Naive thymus-derived CD8-positive, alpha-beta T cell (primary cell): Measurements from ENCODE around the gene FBXL15. TPM values are rescaled to one million over a fixed set of nuclear protein-coding genes. Genes with fewer than 3 reads are reported as not detected.

Experiments used
- ATAC-seq, 2 donors: fragments of 150-1000 bp; cut with Tn5 transposase in 1 of 2; sonication (Bioruptor Pico), chemical (Tn5 transposase) in 1 of 2; 1 replicate in 1 of 2; 2 replicates in 1 of 2; pipeline ENCODE4 v1.10.0; 2021; ENCODE audit warnings: mild to moderate bottlenecking in 2 of 2, moderate library complexity in 2 of 2
- POLR2A ChIA-PET: fragments of 350-600 bp; sonication (Branson Sonifier 250); formaldehyde crosslinking; loops from one replicate; lab custom pipeline; 2021; ENCODE audit warnings: antibody characterized with exemption; lab: Charles Lee
- DNase-seq, 10 donors: peaks; one replicate each; pipeline versions ENCODE4 v3.0.0 to v3.0.0-alpha.2; 2020 to 2022
- H3K27ac Mint-ChIP-seq, 10 donors: one replicate each; pipeline ENCODE4 v1.8.0; 2020 to 2022; ENCODE audit warnings: mild to moderate bottlenecking in 10 of 10, mixed read lengths in 10 of 10, moderate library complexity in 4 of 10, inconsistent platforms in 1 of 10
- H3K27me3 Mint-ChIP-seq, 5 donors: one replicate each; pipeline ENCODE4 v1.8.0; 2021 to 2022; ENCODE audit warnings: mixed read lengths in 5 of 5
- H3K36me3 Mint-ChIP-seq, 3 donors: one replicate each; pipeline ENCODE4 v1.8.0; 2020 to 2022; ENCODE audit warnings: mixed read lengths in 3 of 3, mild to moderate bottlenecking in 2 of 3, inconsistent platforms in 1 of 3
- H3K4me1 Mint-ChIP-seq, 4 donors: one replicate each; pipeline ENCODE4 v1.8.0; 2021 to 2022; ENCODE audit warnings: mixed read lengths in 4 of 4
- H3K4me3 Mint-ChIP-seq, 10 donors: one replicate each; pipeline ENCODE4 v1.8.0; 2020 to 2022; ENCODE audit warnings: mild to moderate bottlenecking in 10 of 10, mixed read lengths in 10 of 10, moderate library complexity in 6 of 10, inconsistent platforms in 1 of 10
- H3K9me3 Mint-ChIP-seq, 9 donors: one replicate each; pipeline ENCODE4 v1.8.0; 2020 to 2022; ENCODE audit warnings: mixed read lengths in 9 of 9, mild to moderate bottlenecking in 3 of 9, inconsistent platforms in 1 of 9, moderate library complexity in 1 of 9
- polyA plus RNA-seq, 3 donors: library from polyadenylated mRNA; unstranded; fragments of 300-500 nt; fragmentation: Illumina TruSeq; gene quantifications; one replicate each; pipeline ENCODE4 v1.2.3, GENCODE V29; 2021
- total RNA-seq, 8 experiments: library from RNA in 2 of 8; stranded (reverse) in 2 of 8; gene quantifications; one replicate each; pipeline ENCODE4 v1.2.3 and lab custom pipeline; 2021 to 2026

FBXL15 gene
- total and polyA plus RNA-seq, 5 experiments from 2014 or later, result 18.7 to 35.5 (median 26.8) TPM

GRCh38 chr10:102413806-102414561, 6.7 kb upstream of the FBXL15 start:
- H3K27me3 Mint-ChIP-seq, result peaks cover 14 to 47% (median 34%) of the 10 kb centered on the region in 5 donors
- no peaks in the 10 kb centered on the region for H3K36me3 Mint-ChIP-seq
- peaks cover 18 to 38% (median 35%) of the 10 kb centered on the region in 4 donors for H3K4me1 Mint-ChIP-seq
- ATAC-seq, result no peak
- H3K4me3 Mint-ChIP-seq, result no peak overlapping the region
- H3K9me3 Mint-ChIP-seq, result no peaks in the 10 kb centered on the region
- POLR2A ChIA-PET, result interaction anchor here (1.1 to 5.5 kb wide), 2 partner anchors 10 to 16 kb away, joined by 3 to 64 read pairs; partner anchors contain the start of gene NFKB2
- no peak for DNase-seq
- H3K27ac Mint-ChIP-seq, result no peak overlapping the region

GRCh38 chr10:102414749-102415148, 5.9 kb upstream of the FBXL15 start:
- Mint-ChIP-seq H3K9me3 (no peaks in the 10 kb centered on the region), H3K36me3 (no peaks in the 10 kb centered on the region), H3K4me1 (peaks cover 18 to 40% (median 38%) of the 10 kb centered on the region in 4 donors), H3K4me3 (no peak overlapping the region), H3K27ac (no peak overlapping the region), H3K27me3 (peaks cover 14 to 47% (median 34%) of the 10 kb centered on the region in 5 donors)
- POLR2A ChIA-PET, result no interaction called here
- DNase-seq (peak in 1 of 10 donors; percentile 59), ATAC-seq (no peak)

GRCh38 chr10:102416283-102416682, 4.4 kb upstream of the FBXL15 start:
- Mint-ChIP-seq H3K4me1 (peaks cover 21 to 43% (median 39%) of the 10 kb centered on the region in 4 donors), H3K4me3 (no peak overlapping the region), H3K36me3 (no peaks in the 10 kb centered on the region), H3K9me3 (no peaks in the 10 kb centered on the region), H3K27me3 (peaks cover 14 to 41% (median 28%) of the 10 kb centered on the region in 5 donors), H3K27ac (no peak overlapping the region)
- peak in 1 of 10 donors; percentile 60 for DNase-seq
- POLR2A ChIA-PET, result interaction anchor here (1.3 to 1.4 kb wide), 2 partner anchors 20 to 34 kb away, joined by 4 to 5 read pairs; no protein-coding TSS in a partner anchor
- no peak for ATAC-seq

GRCh38 chr10:102416695-102417094, 3.9 kb upstream of the FBXL15 start:
- Mint-ChIP-seq H3K4me3 (no peak overlapping the region), H3K27ac (no peak overlapping the region), H3K4me1 (peaks cover 17 to 39% (median 36%) of the 10 kb centered on the region in 4 donors), H3K27me3 (peaks cover 14 to 38% (median 24%) of the 10 kb centered on the region in 5 donors), H3K9me3 (no peaks in the 10 kb centered on the region), H3K36me3 (no peaks in the 10 kb centered on the region)
- POLR2A ChIA-PET, result interaction anchor here (1.1 to 1.4 kb wide), 3 partner anchors 9 to 33 kb away, joined by 3 to 5 read pairs (median 4); no protein-coding TSS in a partner anchor
- DNase-seq (peak in 1 of 10 donors; percentile 58), ATAC-seq (no peak)

- POLR2A ChIA-PET, result no interaction called here
- Mint-ChIP-seq H3K9me3 (no peaks in the 10 kb centered on the region), H3K27me3 (peaks cover 14 to 38% (median 22%) of the 10 kb centered on the region in 5 donors), H3K4me1 (peaks cover 19 to 44% (median 42%) of the 10 kb centered on the region in 4 donors), H3K4me3 (peak within 1 kb of the TSS; percentile 67 to 100 (median 98)), H3K27ac (peak within 1 kb of the TSS in 2 of 10 donors; percentile 40 to 97), H3K36me3 (peaks cover 0 to 5% (median 0%) of the 10 kb centered on the region in 3 donors)
- no peak for ATAC-seq
- no peak for DNase-seq
These were observed 1.9 kb upstream of the FBXL15 start, which contains the start of gene PSD for GRCh38 chr10:102418622-102419268. TSS of gene PSD (minus strand) at chr10:102418785. CDS start at chr10:102417038, 1,747 bp downstream.

GRCh38 chr10:102419269-102420180, 1.1 kb upstream of the FBXL15 start:
- peaks cover 14 to 34% (median 22%) of the 10 kb centered on the region in 5 donors for H3K27me3 Mint-ChIP-seq
- DNase-seq (peak in 9 of 10 donors; percentile 54 to 84 (median 71)), ATAC-seq (peak in 1 of 2 donors; percentile 22)
- peak overlapping the region; percentile 93 to 100 (median 98) for H3K4me3 Mint-ChIP-seq
- H3K27ac Mint-ChIP-seq, result peak overlapping the region in 2 of 10 donors; percentile 95 to 97
- no peaks in the 10 kb centered on the region for H3K9me3 Mint-ChIP-seq
- POLR2A ChIA-PET, result interaction anchor here (0.6 to 7.8 kb wide), 6 partner anchors 8 to 41 kb away, joined by 3 to 115 read pairs (median 77); partner anchors contain the start of genes C10orf95, CUEDC2 and NFKB2
- peaks cover 0 to 6% (median 0%) of the 10 kb centered on the region in 3 donors for H3K36me3 Mint-ChIP-seq
- H3K4me1 Mint-ChIP-seq, result peaks cover 19 to 48% (median 43%) of the 10 kb centered on the region in 4 donors

- ATAC-seq (no peak), DNase-seq (no peak)
- peaks cover 19 to 48% (median 43%) of the 10 kb centered on the region in 4 donors for H3K4me1 Mint-ChIP-seq
- POLR2A ChIA-PET, result interaction anchor here (0.7 to 7.8 kb wide), 11 partner anchors 9 to 602 kb away, joined by 3 to 115 read pairs (median 10); partner anchors contain the start of genes C10orf95, CUEDC2, LDB1 and NFKB2
- peak overlapping the region; percentile 93 to 100 (median 98) for H3K4me3 Mint-ChIP-seq
- no peaks in the 10 kb centered on the region for H3K9me3 Mint-ChIP-seq
- H3K27ac Mint-ChIP-seq, result peak overlapping the region; percentile 14 to 97 (median 95)
- peaks cover 0 to 7% (median 0%) of the 10 kb centered on the region in 3 donors for H3K36me3 Mint-ChIP-seq
- peaks cover 12 to 33% (median 22%) of the 10 kb centered on the region in 5 donors for H3K27me3 Mint-ChIP-seq
These were observed 389 bp upstream of the FBXL15 start for GRCh38 chr10:102420181-102420713.

- Mint-ChIP-seq H3K27me3 (peaks cover 9 to 21% (median 14%) of the 10 kb centered on the region in 5 donors), H3K9me3 (no peaks in the 10 kb centered on the region), H3K27ac (peak overlapping the region in 6 of 10 donors; percentile 94 to 97 (median 96)), H3K36me3 (peaks cover 0 to 10% (median 0%) of the 10 kb centered on the region in 3 donors), H3K4me1 (peaks cover 27 to 48% (median 46%) of the 10 kb centered on the region in 4 donors), H3K4me3 (peak overlapping the region; percentile 93 to 100 (median 98))
- POLR2A ChIA-PET, result interaction anchor here (0.6 to 7.8 kb wide), 18 partner anchors 9 to 603 kb away, joined by 3 to 115 read pairs (median 6); partner anchors contain the start of genes ACTR1A, C10orf95, CUEDC2 and LDB1
- DNase-seq (no peak), ATAC-seq (no peak)
These were observed 796 bp downstream of the FBXL15 start for GRCh38 chr10:102421507-102421756.

- H3K4me3 Mint-ChIP-seq, result peak overlapping the region; percentile 93 to 100 (median 98)
- DNase-seq, result no peak
- H3K9me3 Mint-ChIP-seq, result no peaks in the 10 kb centered on the region
- peaks cover 9 to 16% (median 12%) of the 10 kb centered on the region in 5 donors for H3K27me3 Mint-ChIP-seq
- H3K4me1 Mint-ChIP-seq, result peaks cover 27 to 48% (median 46%) of the 10 kb centered on the region in 4 donors
- H3K27ac Mint-ChIP-seq, result peak overlapping the region in 9 of 10 donors; percentile 63 to 97 (median 87)
- ATAC-seq, result peak; percentile 18 to 21
- POLR2A ChIA-PET, result interaction anchor here (0.5 to 7.8 kb wide), 16 partner anchors 8 to 603 kb away, joined by 3 to 115 read pairs (median 7); partner anchors contain the start of genes C10orf95, CUEDC2, LDB1 and NFKB2
- peaks cover 0 to 11% (median 0%) of the 10 kb centered on the region in 3 donors for H3K36me3 Mint-ChIP-seq
These were observed 1.3 kb downstream of the FBXL15 start for GRCh38 chr10:102421757-102422512.

GRCh38 chr10:102422545-102423129, 2.0 kb downstream of the FBXL15 start:
- peak overlapping the region; percentile 93 to 100 (median 98) for H3K4me3 Mint-ChIP-seq
- DNase-seq, result peak in 3 of 10 donors; percentile 30 to 45 (median 40)
- H3K9me3 Mint-ChIP-seq, result no peaks in the 10 kb centered on the region
- peak; percentile 6 to 8 for ATAC-seq
- H3K36me3 Mint-ChIP-seq, result peaks cover 0 to 13% (median 0%) of the 10 kb centered on the region in 3 donors
- peaks cover 33 to 52% (median 46%) of the 10 kb centered on the region in 4 donors for H3K4me1 Mint-ChIP-seq
- peak overlapping the region in 9 of 10 donors; percentile 59 to 97 (median 78) for H3K27ac Mint-ChIP-seq
- POLR2A ChIA-PET, result interaction anchor here (0.5 to 7.8 kb wide), 10 partner anchors 12 to 82 kb away, joined by 3 to 115 read pairs (median 5); partner anchors contain the start of genes ACTR1A, C10orf95, CUEDC2 and NFKB2
- peaks cover 5 to 9% (median 7%) of the 10 kb centered on the region in 5 donors for H3K27me3 Mint-ChIP-seq
